GM18951 (cell line): ENCODE results near the gene DBF4B.
"Not testable (repeated sequence)": the region's sequence is repeated elsewhere in the genome, so short reads cannot be mapped to it uniquely, and the experiment has no call there.

Source experiments
- POLR2A ChIP-seq: IDR thresholded peaks from 4 replicates; pipeline ENCODE4 v1.6.1; 2011; ENCODE audit warnings: mild to moderate bottlenecking; ENCODE audit not compliant: insufficient read length, insufficient read depth; ENCODE audit errors: extremely low read depth
- in situ Hi-C: fragments of 300-500 bp; cut with MboI; formaldehyde crosslinking; loops from one replicate; pipeline ENCODE4 v1.12.0; 2022; ENCODE audit warnings: low sequenced_read_pairs, mixed read lengths, inconsistent platforms; ENCODE audit not compliant: unreplicated experiment

The DBF4B gene

DNA sequence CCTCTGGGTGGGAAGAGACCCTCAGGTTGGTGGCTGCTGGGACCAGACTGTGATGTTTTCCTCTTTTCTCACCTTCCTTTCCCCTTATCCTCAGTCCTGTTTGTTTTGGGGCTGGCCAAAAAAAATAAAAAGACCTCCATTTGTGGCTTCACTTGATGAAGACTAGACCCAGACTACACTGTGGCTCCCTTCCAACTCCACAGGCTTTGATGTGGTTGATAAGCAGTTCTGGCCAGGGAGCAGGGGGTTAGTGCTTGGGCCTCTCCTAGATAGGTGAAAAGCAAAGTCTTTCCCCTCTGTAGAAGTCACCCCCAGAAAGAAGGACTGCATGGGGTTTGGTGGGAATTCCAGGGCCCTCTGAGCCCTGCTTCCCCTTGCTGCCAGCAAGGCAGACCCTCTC is 39.1 kb downstream of the DBF4B start:
- in situ Hi-C loops, result no loop called here
- TF ChIP-seq POLR2A, result no peak

DNA sequence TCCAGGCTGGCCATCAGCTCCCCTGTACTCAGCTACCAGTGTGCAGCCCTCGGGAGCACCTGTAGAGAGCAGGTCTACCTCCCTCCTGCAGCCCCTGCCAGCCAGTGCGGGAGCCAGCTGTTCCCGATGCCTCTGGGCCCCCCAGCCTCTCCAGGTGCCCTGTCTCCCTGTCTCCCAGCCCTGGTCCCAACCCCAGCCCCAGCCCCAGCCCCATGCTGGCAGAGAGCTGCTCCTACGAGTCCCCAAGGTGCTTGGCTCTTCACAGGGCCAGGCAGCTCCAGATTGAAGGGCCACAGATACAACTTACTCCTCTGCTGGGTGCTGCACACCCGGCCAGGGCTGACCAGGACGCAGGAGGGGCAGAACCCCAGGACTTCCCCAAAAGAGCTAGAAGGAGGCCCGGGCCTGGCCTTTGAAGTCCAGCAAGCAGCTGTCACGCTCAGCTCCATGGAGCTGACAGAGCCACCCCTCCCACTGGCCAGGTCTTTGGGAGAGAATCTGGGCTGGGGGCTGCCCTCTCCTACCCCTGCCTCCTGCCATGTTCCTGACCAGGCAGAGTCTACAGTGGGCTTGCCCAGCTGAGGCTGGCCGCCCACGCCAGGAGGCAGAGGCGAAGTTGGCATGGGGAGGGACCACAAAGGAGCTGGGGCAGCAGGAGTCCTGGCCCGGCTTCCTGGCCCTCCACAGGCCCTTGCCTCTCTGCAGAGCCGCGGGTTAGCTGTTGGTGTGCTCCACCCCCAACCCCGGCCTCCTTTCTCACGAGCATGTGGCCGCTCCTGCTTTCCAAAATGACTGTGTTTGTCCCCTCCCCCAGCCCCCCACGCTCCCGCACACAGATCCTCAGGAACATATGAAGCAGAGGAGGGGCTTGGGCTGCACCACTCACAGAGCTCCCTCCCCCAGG is 40.9 kb downstream of the DBF4B start:
- TF ChIP-seq POLR2A, result no peak
- in situ Hi-C loops, result no loop called here

DNA sequence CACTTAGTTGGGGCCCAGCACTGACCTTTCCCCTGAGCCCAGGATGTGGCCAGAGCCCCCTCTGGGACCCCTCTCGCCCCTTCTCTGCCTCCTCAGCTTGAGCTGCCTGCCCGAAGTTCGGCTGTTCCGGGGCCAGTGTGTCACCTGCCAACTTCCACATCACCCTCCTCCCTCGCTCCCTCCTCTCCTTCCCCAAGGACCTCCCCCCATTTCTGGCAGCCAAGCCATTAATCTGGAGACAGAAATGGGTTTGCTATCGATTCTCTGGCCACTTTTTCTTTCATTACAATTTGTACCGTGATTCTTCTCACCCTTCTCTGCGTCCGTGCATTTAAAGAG is 41.5 kb downstream of the DBF4B start:
- in situ Hi-C loops, result no loop called here

DNA sequence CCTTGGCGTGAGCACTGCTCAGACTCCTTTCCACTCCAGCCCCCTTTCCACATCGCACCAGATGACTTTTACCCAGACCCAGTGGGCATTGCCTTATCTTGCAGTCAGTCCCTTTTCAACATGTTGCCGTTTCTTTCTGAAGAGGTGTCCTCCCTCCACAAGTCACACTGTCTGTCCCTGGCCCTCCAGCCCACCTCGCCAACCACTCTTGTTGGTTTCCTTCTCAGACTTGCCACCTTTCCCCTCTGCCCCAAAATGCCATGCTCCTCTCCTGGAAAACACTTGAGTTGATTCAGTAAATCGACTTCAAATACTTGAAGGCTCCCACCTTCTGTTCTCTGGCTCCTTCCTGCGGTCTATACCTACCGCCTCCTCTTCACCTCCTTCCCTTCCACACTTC is 42.9 kb downstream of the DBF4B start:
- in situ Hi-C loops, result no loop called here
- TF ChIP-seq POLR2A, result no peak

More for the DNA sequence above, 41.5 kb downstream of the DBF4B start:
- no peak for TF ChIP-seq POLR2A

DNA sequence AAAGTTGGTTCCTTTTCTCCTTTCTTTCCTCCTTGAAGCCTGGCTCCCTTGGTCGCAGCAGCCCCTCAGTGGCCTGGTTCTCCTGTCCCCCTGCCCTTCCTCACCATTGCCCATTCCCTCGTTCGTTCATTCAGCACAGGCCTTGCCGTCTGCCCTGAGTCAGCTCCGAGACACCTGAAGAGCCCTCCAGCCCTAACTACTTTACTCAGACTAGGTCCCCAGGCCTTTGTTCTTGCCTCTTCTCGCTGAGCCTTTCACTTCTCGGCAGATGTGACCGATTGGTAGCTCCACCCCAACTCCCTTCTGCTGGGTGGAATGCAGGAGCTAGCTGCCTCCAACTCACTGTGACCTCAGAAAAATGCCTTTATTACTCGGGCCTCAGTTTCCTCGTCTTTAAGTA is 43.3 kb downstream of the DBF4B start:
- in situ Hi-C loops, result no loop called here

DNA sequence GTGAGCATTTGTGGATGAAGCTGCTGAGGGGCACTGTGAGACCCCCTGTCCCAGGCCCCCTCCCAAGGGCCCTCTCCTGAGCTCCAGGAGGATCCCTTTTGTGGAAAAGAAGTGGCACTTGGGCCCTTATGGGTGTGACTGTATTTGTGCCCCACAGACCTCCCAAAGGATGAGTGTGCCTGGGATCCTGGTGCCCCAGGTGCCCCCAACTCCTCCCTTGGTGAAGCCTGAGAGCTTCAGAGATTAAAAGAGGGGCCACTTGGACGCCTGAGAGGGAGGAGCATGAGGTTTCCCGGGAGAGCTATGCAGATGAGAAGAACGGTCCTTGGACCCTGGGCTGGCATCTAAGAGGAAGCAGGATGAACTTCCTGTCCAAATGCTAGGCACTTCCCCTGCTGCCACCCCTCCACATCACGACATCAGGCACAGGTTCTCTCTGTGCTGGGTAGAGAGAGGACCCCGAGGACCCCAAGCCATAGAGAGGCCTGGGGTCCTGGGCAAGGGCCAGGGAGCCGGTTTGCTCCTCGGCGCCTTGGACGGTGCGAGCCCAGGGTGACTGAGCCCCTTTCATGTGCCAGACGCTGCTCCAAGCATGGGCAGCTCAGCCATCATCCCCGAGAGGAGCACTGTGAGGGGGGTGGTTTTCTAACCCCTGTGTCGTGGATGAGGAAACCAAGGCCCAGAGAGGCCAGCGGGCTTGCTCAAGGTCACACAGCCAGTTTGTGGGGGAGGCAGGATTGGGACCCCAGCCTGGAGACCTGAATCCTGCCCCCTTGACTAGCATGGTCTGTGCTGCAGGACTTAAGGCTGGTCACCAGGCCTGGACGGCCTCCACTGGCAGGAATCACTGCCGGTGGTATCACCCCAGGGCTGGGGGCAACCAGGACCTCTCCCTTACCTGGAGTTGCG is 44.7 kb downstream of the DBF4B start:
- in situ Hi-C loops, result no loop called here
- TF ChIP-seq POLR2A, result no peak

More for the DNA sequence above, 43.3 kb downstream of the DBF4B start:
- no peak for TF ChIP-seq POLR2A

DNA sequence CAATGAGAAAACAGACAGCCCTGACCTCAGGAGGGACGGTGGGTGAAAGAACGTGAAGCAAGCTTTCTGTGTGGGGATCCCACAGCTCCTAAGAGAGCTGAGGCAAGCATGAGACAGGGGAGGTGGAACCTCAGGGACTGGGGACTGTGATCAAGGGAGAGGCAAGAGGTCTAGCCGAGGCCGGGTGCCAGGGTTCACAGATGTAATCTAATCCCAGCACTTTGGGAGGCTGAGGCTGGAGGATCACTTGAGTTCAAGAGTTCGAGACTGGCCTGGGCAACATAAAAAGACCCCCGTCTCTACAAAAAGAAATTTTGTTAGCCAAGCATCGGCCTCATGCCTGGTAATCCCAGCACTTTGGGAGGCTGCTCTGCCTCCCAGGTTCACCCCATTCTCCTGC is 45.8 kb downstream of the DBF4B start:
- in situ Hi-C loops, result no loop called here
- TF ChIP-seq POLR2A, result no peak

DNA sequence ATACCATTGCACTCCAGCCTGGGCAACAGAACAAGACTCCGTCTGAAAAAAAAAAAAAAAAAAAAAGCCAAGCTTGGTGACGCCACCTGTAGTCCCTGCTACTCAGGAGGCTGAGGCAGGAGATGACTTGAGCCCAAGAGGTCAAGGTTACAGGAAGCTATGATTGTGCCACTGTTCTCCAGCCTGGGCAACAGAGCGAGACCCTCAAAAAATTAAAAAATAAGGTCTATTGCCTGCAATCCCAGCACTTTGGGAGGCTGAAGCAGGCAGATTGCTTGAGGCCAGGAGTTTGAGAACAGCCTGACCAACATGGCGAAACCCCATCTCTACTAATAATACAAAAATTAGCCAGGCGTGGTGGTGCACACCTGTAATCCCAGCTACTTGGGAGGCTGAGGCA is 46.7 kb downstream of the DBF4B start:
- in situ Hi-C loops, result not testable (repeated sequence)

DNA sequence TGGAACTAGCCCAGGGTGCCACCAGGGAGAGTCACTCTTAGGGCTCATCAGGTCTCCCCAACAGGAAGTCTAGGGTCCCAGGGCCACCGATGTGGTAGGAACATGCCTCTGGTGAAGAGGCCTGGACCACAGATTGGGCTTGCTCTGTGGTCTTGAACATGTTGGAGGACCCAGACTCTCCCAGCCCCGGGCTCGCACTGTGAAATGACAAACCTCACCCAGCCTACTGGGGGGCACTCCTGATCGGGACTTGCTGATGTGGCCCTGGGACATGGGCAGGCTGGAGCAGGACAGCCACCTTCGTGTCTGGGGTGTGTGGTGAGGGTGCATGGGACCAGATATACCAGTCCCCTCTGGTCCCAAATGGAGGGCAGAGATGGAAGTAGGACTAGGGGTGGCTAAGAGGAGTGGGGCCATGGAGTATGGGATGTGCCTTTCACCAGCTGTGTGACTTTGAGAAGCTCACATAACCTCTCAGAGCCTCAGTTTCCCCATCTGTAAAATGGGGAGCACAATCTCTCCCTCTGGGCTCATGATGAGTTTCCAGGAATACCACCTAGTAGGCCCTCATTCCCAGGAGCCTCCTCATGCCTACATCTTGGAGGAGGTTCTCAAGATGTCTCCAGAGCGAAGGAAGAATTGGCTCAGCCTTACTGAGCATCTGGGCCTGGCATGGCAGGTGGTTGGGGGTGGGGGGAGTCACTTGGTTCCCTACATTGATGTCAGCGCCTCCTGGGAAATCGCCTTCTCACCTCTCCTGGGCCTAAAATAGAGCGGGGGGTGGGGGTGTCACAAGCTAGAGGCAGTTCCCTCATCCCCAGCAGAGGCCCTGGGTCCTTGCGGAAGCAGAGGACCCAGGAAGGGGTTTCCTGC is 48.8 kb downstream of the DBF4B start:
- TF ChIP-seq POLR2A, result no peak
- in situ Hi-C loops, result no loop called here

DNA sequence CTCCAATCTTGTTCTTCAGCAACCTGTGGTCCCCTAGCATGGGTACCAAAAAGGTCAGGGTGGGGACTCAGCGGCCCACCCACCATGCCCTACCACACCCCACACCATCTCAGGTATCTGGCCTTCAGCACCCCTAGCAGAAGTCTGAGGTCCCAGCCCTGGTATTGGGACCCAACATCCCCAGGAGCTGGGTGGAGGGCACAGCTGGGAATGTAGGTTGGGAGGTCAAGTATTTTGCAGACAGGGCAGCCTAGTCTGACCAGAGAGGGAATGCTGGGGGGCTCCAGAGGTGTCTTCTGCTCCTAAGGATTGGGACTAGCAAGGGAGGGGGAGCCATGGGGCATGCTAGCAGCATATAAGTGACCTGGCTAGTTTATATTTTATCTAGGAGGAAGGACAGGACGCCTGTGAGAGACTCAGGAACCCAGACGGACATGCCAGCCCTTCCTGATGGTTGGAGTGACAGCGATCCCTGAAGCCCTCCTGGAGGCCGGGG is 49.5 kb downstream of the DBF4B start:
- in situ Hi-C loops, result no loop called here
- no peak for TF ChIP-seq POLR2A

DNA sequence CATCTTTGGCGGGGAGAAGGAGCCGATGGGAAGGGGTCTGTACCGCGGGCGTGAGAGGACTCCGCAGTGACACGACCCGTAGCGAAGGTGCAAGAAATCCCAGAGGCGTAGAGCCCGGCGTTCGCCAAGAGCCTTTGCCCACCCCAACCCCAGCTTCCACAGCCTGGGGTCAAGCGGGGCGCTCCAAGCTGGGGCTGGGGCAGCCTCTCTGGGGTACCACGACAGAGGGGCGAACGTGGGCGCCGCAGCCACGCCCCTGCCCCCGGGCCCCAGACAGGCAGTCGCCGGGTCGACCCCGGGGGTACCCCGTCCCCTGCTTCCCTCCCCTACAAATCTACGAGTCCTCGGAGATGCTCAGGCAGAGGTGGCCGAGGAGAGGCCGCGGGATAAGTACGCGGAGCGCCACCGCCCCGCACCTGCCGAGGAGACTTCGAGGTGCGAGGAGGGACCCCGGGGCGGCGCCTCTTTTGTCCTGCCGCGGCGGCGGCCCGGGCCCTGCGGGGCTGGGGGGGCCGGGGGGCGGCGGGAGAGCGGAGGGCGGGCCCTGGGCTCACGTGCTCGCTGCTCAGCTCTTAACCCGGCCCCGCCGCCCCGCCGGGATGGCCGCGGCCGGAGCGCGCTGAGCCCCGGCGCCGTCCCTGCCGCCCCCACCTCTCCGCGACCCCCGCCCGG is 50.1 kb downstream of the DBF4B start, which contains the start of gene ADAM11:
ADAM11 (plus strand) TSS at position 575 of the 672 bp plus-strand sequence. CDS start 212 bp downstream, outside the sequence.
- TF ChIP-seq POLR2A, result no peak
- in situ Hi-C loops, result no loop called here

DNA sequence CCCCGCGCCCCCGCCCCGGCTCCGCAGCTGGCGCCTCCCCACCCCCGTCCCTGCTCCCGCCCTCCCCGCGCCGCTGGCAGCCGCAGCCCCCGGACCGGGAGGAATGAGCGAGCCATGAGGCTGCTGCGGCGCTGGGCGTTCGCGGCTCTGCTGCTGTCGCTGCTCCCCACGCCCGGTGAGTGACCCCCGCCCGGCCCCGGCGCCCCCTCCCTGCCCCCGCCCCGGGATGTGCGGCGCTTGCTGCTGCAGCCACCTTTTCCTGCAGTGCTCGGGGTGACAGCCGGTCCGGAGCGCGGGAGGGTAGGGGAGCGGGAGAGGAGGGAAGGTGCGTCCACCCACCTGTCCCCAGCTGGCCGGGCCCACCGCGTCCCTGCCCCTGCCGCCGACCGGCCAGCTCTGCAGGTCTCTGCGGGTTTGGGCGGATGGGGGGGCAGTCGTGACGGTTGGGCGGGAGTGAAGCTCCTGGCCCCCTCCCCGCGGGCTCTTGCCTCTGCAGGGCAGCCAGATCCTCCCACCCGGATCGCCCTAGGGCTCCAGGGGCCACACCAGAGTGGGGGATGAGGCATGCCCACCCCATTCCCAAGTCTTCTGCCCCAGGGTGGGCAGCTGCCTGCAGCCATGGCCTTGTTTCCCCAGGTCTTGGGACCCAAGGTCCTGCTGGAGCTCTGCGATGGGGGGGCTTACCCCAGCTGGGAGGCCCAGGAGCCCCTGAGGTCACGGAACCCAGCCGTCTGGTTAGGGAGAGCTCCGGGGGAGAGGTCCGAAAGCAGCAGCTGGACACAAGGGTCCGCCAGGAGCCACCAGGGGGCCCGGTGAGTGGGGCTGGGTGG is 50.8 kb downstream of the DBF4B start:
- in situ Hi-C loops, result no loop called here
- TF ChIP-seq POLR2A, result no peak

DNA sequence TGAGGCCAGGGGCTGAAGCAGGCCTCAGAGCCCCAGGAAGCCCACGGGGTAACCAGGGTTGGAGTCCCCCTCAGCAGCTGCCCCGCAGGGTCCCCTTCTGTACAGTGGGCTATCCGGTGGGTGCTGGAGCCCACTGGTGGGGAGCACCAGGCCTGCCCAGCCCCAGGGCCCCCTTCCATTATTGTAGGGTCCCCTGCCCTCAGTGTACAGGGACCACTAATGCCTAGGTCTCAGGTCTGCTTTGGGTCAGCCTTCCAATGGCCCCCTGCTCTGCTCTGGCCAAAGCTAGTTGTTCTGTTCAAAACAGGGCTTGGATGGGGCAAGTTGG is 51.4 kb downstream of the DBF4B start:
- in situ Hi-C loops, result no loop called here
- TF ChIP-seq POLR2A, result no peak
